G401.6 (cell line): ENCODE measurements around the gene TEP1.

Experiments used
- FAIRE-seq: peaks from 2 replicates; lab custom pipeline; 2012; peaks lifted over from hg19 to GRCh38; lab: Jason Lieb, UNC

TEP1 gene

DNA sequence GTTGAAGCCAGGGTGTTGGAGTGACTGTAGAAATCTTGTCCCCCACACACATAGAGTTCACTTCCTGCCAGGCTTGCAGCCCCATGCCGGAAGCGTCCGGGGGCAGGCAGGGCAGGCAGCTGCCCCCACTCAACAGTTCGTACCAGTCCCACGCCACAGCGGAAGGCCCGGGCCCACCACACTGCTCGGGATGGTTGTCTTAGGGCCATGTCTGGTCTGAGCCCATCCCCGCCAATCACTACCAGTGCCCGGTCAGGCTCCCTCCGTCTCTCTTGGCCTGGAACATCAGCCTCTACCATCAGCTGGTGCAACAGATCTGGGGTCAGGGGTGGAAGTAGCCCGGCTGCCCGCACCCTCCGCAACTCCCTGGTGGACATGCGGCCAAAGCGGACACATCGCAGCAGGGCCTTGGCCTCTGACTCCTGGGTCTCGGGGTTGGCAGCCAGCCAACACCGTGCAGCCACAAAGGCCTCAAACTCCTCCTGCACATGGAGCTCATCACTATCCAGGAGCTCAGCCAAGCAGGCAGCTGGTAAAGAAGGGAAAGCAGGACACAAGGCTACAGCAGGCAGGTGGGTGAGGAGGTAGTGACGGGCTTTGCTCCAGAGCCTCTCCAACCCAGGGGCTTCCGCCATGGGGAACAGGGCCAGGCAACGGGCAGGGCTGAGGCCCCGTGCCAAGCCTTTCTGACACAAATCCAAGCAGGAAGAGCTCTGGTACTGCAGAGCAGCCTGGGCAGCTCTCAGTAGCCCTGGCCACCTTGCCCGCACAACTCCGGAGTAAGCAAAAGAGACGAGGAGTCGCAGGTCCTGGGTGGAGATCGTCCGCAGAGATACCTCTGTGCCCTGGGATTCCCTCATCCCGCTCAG lies 16.7 kb upstream of the TEP1 start:
- FAIRE-seq: no peak

- no peak for FAIRE-seq
These were observed 15.5 kb upstream of the TEP1 start for GRCh38 chr14:20428802-20429201.

DNA sequence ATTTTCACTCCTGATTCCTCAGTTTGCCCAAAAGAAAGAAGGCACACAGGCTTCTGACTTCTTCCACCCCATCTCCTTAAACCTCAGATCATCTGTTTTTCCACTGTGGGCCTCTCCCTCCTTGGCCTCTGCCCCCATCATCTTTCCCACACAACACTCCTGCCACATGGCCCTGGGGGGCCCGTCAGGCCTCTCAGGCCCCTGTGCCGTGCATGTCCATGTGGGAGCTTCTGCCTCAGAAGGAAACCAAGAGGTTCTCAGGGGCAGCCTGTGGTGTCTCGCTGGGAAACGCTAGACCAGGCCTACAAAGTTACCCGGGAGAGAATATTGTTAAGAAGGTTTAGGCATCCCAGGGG lies 14.7 kb upstream of the TEP1 start:
- no peak for FAIRE-seq

DNA sequence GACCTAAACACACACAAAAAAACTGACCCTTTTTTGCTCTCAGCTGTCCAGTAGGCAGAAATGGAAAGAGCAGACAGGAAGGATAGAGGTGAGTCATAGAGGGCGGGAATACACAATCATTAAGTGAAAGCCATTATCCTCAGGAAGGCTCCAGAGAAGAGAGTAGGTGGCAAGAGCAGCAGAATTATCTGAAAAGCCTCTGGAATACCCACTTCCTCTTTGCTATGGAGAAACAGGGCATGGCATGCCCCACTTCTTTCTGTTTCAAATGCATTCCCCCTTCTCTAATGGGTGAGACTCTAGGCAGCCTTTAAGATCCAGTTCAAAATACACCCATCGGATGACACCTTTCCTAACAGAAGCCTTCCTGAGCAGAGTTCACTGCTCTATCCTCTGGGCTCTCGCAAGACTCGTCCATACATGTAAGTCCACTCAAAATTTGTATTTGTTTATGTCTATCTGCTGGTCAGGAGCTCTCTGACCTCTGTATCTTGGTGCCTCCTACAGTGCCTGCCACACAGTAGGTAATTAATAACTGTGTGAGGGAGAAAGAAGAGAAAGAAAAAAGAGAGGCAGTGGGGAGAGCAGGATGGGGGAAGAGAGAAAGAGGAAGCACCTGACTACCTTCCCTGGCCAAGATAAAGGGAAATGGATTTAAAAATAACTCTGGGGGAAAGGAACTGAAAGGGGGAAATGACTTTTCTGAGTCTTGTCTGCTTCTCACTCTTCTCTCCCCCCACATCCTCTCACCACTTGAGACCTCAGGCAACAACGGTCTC lies 14.1 kb upstream of the TEP1 start:
- FAIRE-seq: no peak

- FAIRE-seq: no peak
These were observed 11.6 kb upstream of the TEP1 start for GRCh38 chr14:20424851-20425250.

- no peak for FAIRE-seq
These were observed 9.6 kb upstream of the TEP1 start for GRCh38 chr14:20422886-20423285.

- no peak for FAIRE-seq
These were observed 8.0 kb upstream of the TEP1 start for GRCh38 chr14:20421267-20421666.

DNA sequence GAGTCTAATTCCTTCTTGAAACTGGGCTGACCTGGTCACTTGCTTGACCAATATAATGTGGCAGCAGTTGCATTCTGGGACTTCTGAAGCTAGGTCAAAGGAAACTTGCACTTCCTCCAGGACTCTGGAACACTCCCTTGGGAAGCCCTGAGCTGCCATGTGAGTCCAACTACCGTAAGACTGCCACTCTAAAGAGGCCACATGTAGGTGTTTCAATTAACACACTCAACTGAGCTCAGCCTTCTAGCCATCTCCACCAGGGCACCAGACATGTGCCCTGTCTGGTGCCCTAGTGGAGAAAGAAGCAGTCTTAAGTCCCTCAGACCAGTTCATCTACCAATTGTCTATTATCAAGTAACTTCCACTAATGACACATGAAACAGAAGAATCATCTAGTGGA lies 6.1 kb upstream of the TEP1 start:
- no peak for FAIRE-seq

GRCh38 chr14:20418501-20418909 lies 5.2 kb upstream of the TEP1 start:
- FAIRE-seq: no peak

GRCh38 chr14:20417250-20418186 lies 4.2 kb upstream of the TEP1 start:
- FAIRE-seq: no peak

DNA sequence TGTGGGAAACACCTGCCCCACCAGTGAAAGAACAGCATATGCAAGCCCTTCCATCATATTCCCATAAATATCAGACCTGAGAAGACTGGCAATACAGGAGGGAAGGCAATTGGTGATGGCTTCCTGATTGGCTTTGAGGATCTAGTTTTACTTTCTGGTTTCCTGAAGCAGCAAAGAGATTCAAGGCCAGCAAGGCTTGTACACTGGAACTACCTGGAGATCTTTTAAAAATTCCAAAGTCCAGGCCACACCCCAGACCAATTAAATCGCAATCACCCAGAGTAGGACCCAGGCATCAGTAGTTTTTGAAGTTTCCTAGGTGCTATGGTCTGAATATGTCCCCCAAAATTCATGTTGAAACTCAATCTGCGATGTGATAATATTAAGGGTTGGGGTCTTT lies 2.9 kb upstream of the TEP1 start:
- no peak for FAIRE-seq

- FAIRE-seq: peak; percentile 83
These were observed 2.5 kb upstream of the TEP1 start for GRCh38 chr14:20415782-20416206.

- FAIRE-seq: no peak
These were observed 412 bp upstream of the TEP1 start for GRCh38 chr14:20413744-20414082.

GRCh38 chr14:20412411-20412810 lies 890 bp downstream of the TEP1 start:
- FAIRE-seq: no peak

DNA sequence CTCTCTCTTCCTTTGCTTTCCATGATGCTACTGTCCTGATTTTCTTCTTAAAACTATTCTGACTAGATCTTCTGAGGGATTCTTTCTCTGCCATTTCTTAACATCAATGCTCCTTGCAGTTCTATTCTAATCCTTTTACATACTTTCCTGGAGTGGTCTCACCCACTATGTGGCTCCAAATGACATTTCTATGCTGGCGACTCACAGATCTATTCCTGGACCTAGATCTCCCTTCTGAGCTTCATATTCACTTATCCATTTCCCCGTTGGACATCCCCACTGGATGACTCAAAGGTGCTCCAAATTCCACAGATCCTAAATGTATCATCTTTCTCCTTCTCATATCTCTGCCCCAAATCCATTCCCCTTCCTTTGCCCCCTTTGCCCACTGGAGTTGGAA lies 4.1 kb downstream of the TEP1 start:
- no peak for FAIRE-seq

DNA sequence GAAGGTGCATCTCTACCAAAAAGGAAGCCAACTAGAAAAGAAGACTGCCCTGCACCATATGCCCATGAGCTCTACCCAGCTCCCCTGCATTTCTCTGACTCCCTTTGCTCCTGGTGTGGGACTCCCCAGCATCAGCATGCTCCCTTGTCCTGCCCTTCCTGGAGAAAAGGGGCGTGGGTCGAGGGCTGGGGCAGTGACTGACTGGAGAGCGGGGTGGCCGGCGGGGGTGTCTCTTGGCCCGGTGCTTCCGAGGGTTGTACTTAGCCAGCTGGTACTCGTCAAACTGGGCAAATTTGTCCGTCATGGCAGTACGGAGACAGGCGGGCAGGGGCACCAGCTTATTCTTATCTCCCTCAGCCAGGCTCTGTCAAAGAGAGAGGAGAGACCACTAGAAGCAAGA lies 9.8 kb downstream of the TEP1 start:
- FAIRE-seq: no peak

GRCh38 chr14:20400965-20401593 lies 12.2 kb downstream of the TEP1 start:
- FAIRE-seq: no peak

- no peak for FAIRE-seq
These were observed 12.7 kb downstream of the TEP1 start for GRCh38 chr14:20400589-20400964.

- FAIRE-seq: no peak
These were observed 15.8 kb downstream of the TEP1 start for GRCh38 chr14:20397511-20397910.

- FAIRE-seq: no peak
These were observed 21.8 kb downstream of the TEP1 start for GRCh38 chr14:20391505-20391904.

- FAIRE-seq: no peak
These were observed 25.1 kb downstream of the TEP1 start for GRCh38 chr14:20388159-20388558.

GRCh38 chr14:20387576-20387975 lies 25.7 kb downstream of the TEP1 start:
- FAIRE-seq: no peak
